UCSD-AML1 (cell line): ENCODE results near the gene ZNF691.

Experiments used
- DNase-seq: peaks from one replicate; lab custom pipeline; 2025; ENCODE audit not compliant: unreplicated experiment; lab: John Stamatoyannopoulos, UW

Gene ZNF691

DNA sequence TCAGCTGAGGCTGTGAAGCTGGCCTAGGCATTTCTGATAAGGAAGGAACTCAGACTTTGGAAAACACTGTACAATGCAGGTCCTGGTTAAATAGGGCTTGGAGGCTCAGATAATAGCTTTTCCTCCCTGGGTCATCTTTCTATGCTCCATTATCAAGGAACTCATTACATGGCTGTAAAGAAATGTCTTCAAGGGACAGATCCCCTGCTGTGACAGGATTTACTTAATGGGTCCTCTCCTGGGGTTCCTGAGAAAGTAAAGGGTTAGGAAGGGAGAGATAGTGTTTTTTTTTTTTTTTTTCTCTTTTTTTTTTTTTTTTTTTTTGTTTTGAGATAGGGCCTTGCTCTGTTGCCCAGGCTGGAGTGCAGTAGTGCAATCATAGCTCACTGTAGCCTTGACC, 15.1 kb upstream of the ZNF691 start:
- DNase-seq: no peak

DNA sequence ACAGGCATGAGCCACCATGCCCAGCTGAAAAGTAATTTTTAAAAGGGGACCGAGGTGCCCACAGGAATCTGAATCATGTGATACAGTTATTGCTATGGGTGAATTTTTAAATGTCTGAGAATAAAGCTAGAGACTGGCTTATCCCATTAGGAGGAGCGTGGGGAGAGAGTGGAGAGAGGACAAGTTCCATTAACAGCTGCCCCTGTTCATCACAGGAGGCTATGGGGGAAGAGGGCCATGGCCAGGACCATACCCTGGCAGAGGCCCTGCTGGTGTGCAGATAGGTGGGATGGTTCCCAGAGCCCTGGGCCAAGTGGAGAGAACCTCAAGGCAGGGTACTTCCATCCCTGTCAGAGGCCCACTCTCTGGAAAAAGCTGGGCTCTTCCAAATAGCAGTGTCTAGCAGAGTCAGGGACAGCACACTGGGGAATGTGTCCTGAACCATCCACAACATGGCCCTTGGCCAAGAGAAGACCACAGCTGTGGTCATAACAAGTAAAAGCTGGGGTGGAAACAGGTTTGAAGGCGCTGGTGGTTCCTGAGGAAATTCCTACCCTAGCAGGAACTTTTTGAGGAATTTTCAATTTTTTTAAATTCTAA, 13.7 kb upstream of the ZNF691 start:
- no peak for DNase-seq

DNA sequence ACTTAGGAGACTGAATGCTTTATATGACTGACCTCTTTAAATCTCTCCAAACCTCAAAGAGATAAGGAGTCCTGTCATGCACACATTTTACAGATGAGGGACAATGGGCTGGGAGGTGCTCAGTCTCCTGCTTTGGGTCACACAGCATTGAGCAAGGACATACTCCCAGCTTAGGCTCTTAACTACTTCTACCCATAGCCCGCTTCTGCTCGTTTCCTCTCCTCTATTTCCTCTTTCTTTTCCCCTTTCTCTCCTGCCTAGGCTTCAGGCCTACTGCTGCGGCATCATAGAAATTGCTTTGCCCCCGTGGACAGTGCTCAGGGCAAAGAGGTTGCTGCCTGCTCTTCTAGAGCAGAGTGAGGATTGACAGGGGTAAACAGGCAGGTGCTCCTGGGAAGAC, 12.4 kb upstream of the ZNF691 start:
- no peak for DNase-seq

DNA sequence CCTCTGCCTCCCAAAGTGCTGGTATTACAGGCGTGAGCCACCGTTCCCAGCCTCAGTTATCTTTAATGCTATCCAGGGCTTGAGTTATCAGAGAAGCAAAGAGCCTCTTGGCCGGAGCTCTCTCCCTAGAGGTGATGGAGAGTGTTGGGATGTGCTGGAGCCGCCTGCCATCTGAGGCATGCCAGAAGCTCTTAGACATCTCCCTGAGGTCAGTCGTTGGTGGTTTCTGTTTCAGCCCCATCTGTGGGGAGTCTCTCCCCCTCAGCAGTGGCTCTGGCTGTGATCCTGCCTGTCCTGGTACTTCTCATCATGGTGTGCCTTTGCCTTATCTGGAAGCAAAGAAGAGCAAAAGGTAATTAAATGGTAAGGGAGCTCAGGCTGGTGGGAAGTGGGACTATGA, 11.6 kb upstream of the ZNF691 start:
- DNase-seq: no peak

DNA sequence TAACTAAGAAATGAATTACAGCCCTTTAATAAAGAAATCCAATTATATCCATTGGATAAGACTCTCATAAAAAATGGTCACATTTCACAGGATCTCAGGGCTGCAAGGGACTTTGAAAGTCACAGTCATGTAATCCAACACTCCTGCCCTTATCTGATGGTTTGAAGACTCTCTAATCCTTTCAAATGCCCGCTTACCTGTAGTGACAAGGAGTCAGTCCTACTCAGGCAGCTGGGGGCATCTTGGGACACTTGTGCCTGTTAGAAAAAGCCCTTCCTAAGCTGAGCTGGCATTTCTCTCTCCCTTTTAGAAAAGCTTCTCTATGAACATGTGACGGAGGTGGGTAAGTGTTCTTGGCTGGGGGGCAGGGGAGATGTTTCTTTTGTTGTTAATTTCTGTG, 11.0 kb upstream of the ZNF691 start:
- DNase-seq: no peak

DNA sequence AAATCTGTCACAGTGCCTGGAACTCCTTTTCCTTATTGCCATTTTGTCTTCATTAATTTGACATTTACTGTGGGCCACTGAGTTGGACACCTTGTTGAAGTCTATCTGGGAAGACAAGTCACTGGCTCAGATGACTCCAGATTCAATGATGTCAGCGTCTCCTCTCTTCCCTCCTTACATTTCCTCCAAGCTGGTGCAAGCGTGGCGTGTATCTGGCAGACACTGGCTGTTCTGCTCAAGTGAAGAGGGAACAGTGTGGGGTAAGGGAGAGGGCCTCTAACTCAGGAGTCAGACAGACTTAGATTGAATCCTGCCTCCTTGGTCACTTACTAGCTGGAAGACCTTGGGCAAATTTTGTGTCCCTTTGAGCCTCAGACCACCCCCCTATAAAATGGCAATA, 8.7 kb upstream of the ZNF691 start:
- no peak for DNase-seq

DNA sequence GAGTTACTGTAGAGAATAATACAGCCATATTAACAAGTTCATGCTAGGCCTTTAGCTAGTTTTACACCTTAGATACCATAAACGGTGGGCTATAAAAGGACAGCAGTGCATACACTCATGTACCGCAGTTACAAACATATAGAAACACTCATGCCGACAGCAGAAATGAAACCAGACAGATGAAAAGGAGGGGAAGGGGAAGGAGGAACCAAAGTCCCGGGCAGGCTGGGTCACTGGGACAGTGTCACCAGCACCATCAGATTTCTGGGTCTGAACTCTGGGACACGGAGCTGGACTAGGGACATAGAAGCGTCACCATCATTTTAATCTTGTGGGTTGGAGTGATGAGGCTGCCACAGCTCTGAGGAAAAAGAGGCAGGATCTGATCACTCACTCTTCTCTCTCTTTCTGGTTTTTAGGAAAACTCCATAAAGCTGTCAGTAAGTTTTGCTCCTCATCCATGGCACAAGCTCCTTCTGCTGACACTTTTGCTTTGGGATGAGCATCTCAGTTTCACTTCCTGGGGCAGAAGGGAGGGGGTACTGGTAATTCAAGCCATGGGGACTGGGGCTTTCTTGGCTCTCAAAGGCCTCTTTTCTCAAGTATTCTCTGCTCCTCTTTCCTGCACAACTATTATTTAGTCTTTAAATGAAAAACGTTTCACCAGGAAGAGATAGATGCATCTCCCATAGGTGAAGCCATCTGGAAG, 7.8 kb upstream of the ZNF691 start:
- no peak for DNase-seq

DNA sequence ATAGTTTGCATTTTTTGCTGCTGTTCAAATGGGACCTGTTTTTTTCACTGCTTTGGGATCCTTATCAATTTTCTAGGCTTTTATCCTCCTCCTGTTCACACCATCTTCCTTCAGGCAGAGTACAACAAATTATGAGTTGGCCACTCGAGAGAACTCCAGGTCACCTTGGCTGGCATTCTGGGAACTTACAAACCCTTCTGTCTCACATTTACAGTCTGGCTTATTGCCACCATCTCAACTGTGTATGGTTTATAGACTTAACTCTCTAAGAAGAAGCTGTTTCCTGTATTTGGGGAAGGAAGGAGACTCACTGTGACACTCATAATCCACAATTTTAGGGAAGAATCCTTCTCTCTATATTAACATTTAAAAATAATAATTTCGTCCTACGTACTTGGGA, 5.4 kb upstream of the ZNF691 start:
- DNase-seq: no peak

DNA sequence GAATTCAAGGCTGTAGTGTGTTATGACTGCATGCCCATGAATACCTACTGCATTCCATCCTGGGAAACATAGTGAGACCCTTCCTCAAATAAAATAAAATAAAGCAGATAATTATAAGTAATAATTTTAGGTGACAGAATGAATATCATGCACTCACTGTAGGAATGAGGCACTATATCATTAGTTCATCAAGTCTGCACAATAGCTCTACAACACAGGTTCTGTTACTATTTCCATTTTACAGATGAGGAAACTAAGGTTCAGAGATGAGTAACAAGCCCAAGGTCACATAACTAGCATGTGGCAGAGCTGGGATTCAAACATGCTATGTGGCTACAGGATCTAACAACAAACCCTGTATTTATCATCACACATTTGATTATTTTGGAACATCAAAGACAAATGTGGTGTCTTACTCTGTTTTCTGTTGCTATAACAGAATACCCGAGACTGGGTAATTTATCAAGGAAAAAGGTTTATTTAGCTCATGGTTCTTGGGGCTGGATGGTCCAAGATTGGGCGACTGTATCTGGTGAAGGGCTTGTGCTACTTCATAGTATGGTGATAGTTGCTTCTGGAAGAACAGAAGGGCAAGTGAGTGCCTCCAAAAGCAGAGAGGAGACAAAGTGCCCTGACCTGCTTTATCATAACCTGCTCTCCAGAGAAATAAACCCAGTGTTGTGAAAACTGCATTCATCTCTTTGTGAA, 4.8 kb upstream of the ZNF691 start:
- no peak for DNase-seq

DNA sequence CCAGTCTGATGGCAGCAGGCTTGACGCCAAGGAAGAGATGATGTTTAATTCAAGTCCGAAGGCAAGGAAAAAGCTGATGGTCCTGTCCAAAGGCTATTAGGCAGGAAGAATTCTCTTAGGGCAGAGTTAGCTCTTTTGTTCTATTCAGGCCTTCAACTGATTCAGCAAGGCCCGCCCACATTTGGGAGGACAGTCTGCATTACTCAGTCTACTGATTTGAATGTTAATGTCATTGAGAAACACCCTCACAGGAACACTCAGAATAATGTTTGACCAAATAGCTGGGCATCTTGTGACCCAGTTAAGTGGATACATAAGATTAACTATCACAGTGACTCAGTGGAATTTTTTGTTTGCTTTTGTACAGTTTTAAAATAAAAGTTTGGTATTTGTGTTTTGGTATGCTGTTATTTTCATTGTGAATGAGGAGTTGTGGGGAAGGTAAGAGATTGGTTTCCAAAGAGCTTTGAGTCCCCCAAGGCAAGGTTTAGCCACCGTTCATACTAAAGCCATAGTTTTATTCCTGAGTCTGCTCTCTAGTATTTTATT, 1.7 kb upstream of the ZNF691 start:
- DNase-seq: no peak

DNA sequence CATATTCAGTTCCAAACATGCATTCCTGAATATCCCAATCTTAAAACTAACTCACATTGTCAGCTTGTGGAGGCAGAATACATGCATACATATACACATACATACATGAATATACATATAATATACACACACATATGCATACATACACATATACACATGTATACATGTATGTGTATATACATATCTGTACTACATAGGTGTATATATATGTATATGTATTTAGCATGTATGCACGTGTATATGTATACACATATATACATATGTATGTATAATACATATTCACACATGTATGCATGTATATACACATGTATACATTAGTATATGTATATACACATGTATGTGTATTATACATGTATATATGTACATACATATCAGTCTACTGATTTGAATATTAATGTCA, 1.2 kb upstream of the ZNF691 start:
- no peak for DNase-seq

DNA sequence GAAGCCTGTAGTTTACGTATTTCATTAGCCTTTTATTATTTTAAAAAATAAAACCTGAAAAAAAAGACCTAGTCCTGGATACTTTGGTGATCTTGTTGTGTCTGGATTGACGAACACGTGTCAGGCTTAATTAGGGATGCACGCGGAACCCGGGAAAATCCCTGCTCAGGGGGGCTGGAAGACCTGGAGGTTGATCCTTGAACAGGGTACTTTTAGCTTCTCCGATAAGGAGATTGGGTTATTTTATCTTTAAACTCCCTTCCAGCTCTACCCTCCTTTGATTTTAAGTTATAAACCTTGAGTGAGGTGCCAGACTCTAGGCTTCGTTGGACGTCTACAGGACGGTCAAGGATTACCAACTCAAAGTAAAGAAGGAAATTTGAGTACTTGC, 552 bp upstream of the ZNF691 start:
- no peak for DNase-seq

DNA sequence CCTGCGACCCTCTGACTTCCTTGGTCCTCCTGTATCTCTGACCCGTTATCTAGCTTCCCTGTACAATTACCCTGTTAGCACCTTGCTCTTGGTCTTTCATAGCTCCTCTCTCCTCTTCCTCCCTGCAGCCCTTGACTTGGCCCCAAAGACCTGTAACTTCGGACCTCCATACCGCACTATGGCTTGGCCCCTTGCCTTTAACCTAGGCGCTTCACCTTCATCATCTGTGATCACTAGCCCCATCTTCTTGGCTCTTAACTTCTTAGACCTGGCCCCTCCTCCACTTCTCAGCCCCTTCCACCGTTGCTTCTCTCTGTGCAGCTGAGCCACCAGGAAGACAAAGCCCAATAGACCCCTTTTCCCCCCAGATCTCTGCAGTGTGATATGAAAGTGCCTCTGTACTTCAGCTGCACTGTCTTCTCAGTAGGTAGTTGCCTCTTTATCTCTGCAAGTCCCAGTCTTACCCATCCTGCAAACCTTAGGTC, 740 bp downstream of the ZNF691 start:
- DNase-seq: no peak

DNA sequence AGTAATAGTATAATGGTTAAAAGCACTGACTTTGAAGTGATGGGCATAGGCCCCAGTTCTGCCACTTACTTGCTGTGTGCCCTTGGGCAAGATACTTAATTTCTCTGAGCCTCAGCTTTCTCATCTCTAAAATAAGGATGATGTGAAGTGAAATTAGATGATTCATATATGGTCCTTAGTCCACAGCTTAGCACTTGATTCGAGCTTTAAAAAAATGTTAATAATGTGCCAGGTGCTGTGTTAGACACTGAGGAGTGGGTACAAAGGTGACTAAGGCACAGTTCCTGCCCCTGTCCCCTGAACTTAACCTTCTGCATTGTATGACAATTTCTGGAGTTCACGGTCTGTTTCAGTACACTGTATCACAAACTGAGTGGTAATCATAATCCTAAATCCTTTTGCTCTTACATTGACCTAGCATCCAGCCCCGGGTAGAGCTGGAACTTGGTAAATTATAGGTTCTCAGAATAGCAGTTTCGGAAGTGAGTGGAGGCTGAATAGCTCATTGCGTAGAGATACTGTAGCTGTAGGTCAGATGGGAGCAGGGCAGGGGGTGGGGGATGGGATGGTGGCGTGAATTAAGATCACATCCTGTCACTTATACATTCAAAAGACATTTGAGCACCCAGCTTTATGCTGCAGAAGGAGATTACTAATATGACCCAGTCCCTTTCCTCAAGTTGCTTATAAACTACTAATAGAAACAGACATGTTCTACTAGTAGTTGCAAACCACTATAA, 1.5 kb downstream of the ZNF691 start:
- DNase-seq: no peak

DNA sequence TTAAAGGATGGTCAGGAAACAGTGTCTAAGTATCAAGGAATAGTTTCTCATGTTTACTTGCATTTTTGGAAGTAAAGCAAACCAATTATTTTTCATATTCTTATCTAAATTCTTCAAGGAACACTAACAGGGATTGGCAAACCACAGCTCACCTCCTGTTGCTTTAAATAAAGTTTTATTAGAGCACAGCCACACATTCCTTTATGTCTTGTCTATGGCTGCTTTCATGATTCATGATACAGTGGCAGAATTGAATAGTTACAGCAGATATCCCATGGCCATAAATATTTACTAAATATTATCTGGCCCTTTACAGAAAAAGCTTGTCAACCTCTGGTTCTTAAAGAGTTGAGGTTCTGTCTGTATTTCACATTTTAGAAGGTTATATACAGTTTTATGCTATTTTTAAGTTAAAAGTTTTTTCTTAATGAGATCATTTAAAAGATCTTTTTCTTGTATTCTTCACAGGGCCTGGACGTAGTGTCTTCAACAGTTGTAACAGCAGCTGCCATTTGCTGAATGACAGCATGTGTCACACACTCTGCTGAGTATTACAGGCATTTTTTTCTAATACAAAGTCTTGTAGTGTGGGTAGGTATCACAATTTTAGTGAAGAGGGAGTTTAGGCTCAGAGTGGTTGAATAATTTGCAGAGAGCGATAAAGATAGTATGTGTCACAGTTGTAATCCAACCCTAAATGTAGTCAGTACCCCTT, 2.6 kb downstream of the ZNF691 start:
- DNase-seq: no peak

DNA sequence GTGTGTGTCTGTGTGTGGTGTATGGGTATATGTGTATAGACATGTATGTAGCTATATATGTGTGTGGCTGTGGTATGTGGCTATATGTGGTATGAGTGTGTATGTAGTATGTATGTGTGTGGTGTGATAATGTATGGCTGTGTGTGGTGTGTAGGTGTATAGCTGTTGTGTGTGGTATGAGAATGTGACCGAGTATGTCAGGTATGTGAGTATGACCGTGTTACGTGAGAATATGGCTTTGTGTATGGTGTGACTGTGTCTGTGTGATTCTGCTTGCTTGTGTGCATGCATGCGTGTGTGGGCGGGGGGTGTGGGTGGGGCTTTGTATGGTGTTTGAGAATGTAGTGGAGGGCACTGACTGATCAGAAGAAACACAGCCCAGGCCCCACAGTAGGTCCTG, 3.5 kb downstream of the ZNF691 start:
- DNase-seq: no peak

DNA sequence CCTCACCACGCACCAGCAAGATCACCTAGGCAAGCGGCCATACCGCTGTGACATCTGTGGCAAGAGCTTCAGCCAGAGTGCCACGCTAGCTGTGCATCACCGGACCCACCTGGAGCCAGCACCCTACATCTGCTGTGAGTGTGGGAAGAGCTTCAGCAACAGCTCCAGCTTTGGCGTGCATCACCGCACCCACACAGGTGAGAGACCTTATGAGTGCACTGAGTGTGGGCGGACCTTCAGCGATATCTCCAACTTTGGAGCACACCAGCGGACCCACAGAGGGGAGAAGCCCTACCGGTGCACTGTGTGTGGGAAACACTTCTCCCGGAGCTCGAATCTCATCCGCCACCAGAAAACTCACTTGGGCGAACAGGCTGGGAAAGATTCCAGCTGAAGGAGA, 5.0 kb downstream of the ZNF691 start:
- DNase-seq: no peak

DNA sequence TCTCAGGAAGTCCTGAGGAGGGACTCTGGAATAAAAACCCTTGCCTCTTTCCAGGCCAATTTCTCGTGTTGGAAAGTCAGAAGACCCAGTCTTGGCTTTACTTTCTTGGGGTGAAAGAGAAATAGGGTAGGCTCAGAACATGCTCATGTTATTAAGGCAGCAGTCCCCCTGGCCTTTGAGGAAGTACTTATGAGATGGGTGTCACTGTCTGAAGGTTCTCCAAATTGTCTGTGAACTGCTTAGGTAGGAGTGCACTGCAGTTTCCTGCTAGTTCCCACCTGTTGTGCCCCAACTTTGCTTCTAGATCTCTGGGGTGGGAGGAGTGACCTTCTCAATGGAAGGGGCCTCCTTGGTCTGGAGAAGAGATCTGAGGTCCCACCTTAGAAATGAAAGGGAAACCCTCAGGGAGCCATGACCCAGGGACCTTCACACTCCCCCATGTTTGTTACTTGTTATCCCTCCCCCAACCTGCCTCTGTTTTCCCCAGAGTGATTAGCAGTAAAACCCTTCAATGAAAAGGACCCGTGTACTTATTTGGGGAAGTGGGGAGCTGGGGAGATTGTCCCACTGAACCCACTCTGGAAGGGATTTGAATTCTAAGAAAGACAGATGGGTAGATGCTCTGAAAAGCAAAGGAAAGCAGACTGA, 5.7 kb downstream of the ZNF691 start:
- no peak for DNase-seq

DNA sequence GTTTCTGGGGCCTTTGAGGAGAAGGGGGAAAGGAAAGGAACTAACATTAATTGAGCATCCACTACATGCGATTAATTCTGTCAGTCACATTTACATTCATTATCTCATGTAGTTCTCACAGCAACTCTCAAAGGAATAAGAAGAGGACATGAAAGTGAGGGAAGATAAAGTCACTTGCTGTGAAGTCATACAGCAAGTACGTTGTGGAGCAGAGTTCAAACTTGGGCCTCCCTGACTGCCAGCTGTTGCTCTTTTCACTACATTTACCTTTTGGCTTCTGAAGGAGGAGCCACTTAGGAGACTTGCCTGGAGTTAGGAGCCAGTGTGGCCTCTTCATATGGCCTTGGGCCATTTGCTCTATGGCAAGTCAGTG, 6.2 kb downstream of the ZNF691 start:
- DNase-seq: no peak

DNA sequence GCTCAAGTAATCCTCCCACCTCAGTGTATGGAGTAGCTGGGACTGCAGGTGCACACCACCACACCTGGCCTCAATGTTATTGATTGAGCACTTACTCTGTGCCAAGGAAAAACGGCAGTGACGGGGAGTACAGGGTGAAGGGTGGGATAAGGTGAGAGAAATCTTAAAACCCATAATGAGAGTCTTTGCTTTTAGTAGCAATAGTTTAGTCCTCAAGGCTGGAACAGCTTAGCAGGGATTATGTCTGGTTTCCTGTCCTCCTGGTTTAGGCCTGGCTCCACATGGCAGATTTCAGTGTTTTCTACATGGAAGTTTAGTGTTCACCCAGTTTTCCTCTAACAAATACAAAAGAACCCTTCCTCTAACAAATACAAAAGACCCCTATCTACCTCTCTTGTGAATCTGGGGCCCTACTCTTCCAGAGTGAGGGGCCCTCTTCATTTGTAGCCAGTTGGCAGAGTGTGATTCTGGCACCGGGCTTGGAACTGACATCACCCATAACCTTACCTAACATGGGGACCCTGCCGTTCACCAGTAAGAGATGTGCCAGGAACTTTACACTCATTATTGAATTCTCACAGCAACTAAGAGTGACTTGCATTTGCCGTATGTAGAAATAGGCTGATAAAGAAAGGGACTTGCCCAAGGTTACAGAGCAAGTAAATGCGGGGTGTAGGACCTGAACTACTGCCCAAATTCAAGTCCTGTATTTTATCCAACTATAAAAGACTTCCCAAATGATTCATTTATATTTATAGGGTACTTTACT, 6.9 kb downstream of the ZNF691 start:
- no peak for DNase-seq
